H1 (cell line): Measurements from ENCODE around the gene STK39.

ENCODE experiments used
- CTBP2 ChIP-seq: IDR thresholded peaks from 2 replicates; pipeline ENCODE4 v1.7.0; 2011; ENCODE audit warnings: borderline replicate concordance, mild to moderate bottlenecking, moderate library complexity, mixed read lengths, low read length; ENCODE audit not compliant: insufficient read depth, insufficient read length
- EP300 ChIP-seq, 2 experiments: IDR thresholded peaks; 1 replicate in 1 of 2; 2 replicates in 1 of 2; pipeline ENCODE4 v1.6.1; 2011 to 2012; ENCODE audit warnings: low read depth in 2 of 2, low read length in 2 of 2, mild to moderate bottlenecking in 2 of 2, borderline replicate concordance in 1 of 2, inconsistent platforms in 1 of 2, moderate library complexity in 1 of 2
- EZH2 ChIP-seq: fragments of 200-600 bp; sonication (generic); IDR thresholded peaks from 2 replicates; pipeline ENCODE4 v1.7.1; 2012; ENCODE audit warnings: low read depth, mild to moderate bottlenecking, moderate library complexity, low read length, inconsistent platforms; ENCODE audit not compliant: severe bottlenecking
- HDAC6 ChIP-seq: IDR thresholded peaks from one replicate; pipeline ENCODE4 v1.7.1; 2012; ENCODE audit warnings: low read depth, mild to moderate bottlenecking, inconsistent platforms, low read length, moderate library complexity
- MAFK ChIP-seq: IDR thresholded peaks from 2 replicates; pipeline ENCODE4 v1.6.1; 2012; ENCODE audit warnings: low read depth, mild to moderate bottlenecking, improper control_type of control experiment, low read length
- POLR2A ChIP-seq, 2 experiments: IDR thresholded peaks; 1 replicate in 1 of 2; 2 replicates in 1 of 2; pipeline ENCODE4 v1.6.1; 2011; ENCODE audit warnings: low read depth in 2 of 2, low read length in 2 of 2, mild to moderate bottlenecking in 2 of 2; ENCODE audit errors: control extremely low read depth in 1 of 2
- RNF2 ChIP-seq: fragments of 200-900, 300-1000 bp; sonication (generic); IDR thresholded peaks from 2 replicates; pipeline ENCODE4 v1.7.1; 2016; ENCODE audit warnings: borderline replicate concordance, low read depth, mild to moderate bottlenecking, antibody characterized with exemption, low read length; ENCODE audit not compliant: poor library complexity, severe bottlenecking; ENCODE audit errors: missing control alignments
- ZNF274 ChIP-seq: IDR thresholded peaks from 2 replicates; pipeline ENCODE4 v1.7.0; 2012; ENCODE audit warnings: low read length, borderline replicate concordance; ENCODE audit errors: extremely low read depth
- TF ChIP-seq, protein P1 (sequence below), 3 experiments: IDR thresholded peaks; 1 replicate in 2 of 3; 2 replicates in 1 of 3; pipeline versions ENCODE4 v1.5.1 to v1.6.1; 2011; ENCODE audit warnings: low read length in 3 of 3, mild to moderate bottlenecking in 3 of 3, inconsistent platforms in 2 of 3, low read depth in 1 of 3, moderate library complexity in 1 of 3; ENCODE audit not compliant: insufficient read depth in 1 of 3; ENCODE audit errors: control extremely low read depth in 1 of 3
- TF ChIP-seq, protein P2 (sequence below): IDR thresholded peaks from 2 replicates; pipeline ENCODE4 v1.6.1; 2011; ENCODE audit warnings: low read length, improper control_type of control experiment
- TF ChIP-seq, protein P3 (sequence below): IDR thresholded peaks from 2 replicates; pipeline ENCODE4 v1.6.1; 2012; ENCODE audit warnings: inconsistent platforms

DNA sequence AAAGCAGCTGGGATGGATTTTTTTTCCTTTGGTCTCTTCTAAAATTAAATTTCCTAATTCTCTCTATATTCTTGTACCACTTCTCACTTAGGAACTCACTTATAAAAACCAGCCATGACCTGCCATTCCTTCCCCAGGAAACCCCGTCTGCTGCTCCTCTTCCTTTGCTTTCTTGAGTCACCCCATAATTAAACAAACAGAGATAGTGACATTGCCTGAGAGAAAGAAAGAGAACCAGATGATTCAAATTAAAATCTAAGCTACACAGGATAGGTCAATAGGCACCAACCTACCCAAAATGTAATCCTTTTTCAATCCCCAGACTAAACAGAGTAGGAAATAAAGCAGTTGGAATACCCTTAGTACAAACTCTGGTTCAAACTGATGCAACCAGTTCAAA is 9.7 kb downstream of the STK39 start:
- TF ChIP-seq, protein P1, sequence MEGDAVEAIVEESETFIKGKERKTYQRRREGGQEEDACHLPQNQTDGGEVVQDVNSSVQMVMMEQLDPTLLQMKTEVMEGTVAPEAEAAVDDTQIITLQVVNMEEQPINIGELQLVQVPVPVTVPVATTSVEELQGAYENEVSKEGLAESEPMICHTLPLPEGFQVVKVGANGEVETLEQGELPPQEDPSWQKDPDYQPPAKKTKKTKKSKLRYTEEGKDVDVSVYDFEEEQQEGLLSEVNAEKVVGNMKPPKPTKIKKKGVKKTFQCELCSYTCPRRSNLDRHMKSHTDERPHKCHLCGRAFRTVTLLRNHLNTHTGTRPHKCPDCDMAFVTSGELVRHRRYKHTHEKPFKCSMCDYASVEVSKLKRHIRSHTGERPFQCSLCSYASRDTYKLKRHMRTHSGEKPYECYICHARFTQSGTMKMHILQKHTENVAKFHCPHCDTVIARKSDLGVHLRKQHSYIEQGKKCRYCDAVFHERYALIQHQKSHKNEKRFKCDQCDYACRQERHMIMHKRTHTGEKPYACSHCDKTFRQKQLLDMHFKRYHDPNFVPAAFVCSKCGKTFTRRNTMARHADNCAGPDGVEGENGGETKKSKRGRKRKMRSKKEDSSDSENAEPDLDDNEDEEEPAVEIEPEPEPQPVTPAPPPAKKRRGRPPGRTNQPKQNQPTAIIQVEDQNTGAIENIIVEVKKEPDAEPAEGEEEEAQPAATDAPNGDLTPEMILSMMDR (IDR thresholded peaks at IDR 0.05; ENCODE audit: control extremely low read depth in 1 of 3, insufficient read depth in 1 of 3, low read depth in 1 of 3, low read length in 3 of 3): no peak
- TF ChIP-seq EP300 (IDR thresholded peaks at IDR 0.05; ENCODE audit: borderline replicate concordance in 1 of 2, low read depth in 2 of 2, low read length in 2 of 2) (no peak), RNF2 (no peak), EZH2 (no peak), ZNF274 (no peak), HDAC6 (no peak), MAFK (no peak), POLR2A (IDR thresholded peaks at IDR 0.05; ENCODE audit: control extremely low read depth in 1 of 2, low read depth in 2 of 2, low read length in 2 of 2) (no peak), CTBP2 (no peak)
- TF ChIP-seq, protein P2, sequence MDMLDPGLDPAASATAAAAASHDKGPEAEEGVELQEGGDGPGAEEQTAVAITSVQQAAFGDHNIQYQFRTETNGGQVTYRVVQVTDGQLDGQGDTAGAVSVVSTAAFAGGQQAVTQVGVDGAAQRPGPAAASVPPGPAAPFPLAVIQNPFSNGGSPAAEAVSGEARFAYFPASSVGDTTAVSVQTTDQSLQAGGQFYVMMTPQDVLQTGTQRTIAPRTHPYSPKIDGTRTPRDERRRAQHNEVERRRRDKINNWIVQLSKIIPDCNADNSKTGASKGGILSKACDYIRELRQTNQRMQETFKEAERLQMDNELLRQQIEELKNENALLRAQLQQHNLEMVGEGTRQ: no peak
- TF ChIP-seq, protein P3, sequence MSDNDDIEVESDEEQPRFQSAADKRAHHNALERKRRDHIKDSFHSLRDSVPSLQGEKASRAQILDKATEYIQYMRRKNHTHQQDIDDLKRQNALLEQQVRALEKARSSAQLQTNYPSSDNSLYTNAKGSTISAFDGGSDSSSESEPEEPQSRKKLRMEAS: no peak
